CD4-positive, alpha-beta T cell (primary cell): Measurements from ENCODE around the gene COL16A1. TPM values are rescaled to one million over a fixed set of nuclear protein-coding genes. Genes with fewer than 3 reads are reported as not detected.
A peak's percentile ranks its signal among the peaks of the same experiment; 100 is the strongest.

Source experiments
- ATAC-seq: fragments of 200-7000 bp; cut with Tn5 transposase; one replicate; pipeline ENCODE4 v1.10.0; 2022; ENCODE audit warnings: mild to moderate bottlenecking; ENCODE audit not compliant: poor library complexity
- CTCF ChIA-PET: fragments of 350-600 bp; sonication (Branson Sonifier 250); formaldehyde crosslinking; loops from one replicate; lab custom pipeline; 2021; ENCODE audit warnings: antibody characterized with exemption, inconsistent platforms; lab: Charles Lee
- POLR2A ChIA-PET: fragments of 350-600 bp; sonication (Branson Sonifier 250); formaldehyde crosslinking; loops from one replicate; lab custom pipeline; 2021; ENCODE audit warnings: antibody characterized with exemption, inconsistent platforms; lab: Charles Lee
- DNase-seq, 14 experiments: peaks; one replicate each; pipeline ENCODE4 v3.0.0-alpha.2; 2013 to 2020; ENCODE audit warnings: mixed read lengths in 2 of 14
- H3K27ac ChIP-seq, 2 donors: one replicate each; pipeline versions ENCODE4 v1.5.1 to v1.7.0; 2013; ENCODE audit warnings: low read length in 2 of 2, low read depth in 1 of 2, mild to moderate bottlenecking in 1 of 2
- H3K27me3 ChIP-seq, 2 experiments: 1 replicate in 1 of 2; 2 replicates in 1 of 2; pipeline versions ENCODE4 v1.6.1 to v1.7.0; 2013; ENCODE audit warnings: low read length in 2 of 2, control low read depth in 1 of 2, mild to moderate bottlenecking in 1 of 2, moderate library complexity in 1 of 2; ENCODE audit not compliant: insufficient read depth in 2 of 2, control insufficient read depth in 1 of 2
- H3K36me3 ChIP-seq: one replicate; pipeline ENCODE4 v1.6.1; 2013; ENCODE audit warnings: low read length, control low read depth; ENCODE audit not compliant: insufficient read depth
- H3K4me1 ChIP-seq: one replicate; pipeline ENCODE4 v1.6.1; 2013; ENCODE audit warnings: low read length, control low read depth; ENCODE audit not compliant: insufficient read depth
- H3K4me3 ChIP-seq: one replicate; pipeline ENCODE4 v1.5.1; 2013; ENCODE audit warnings: mild to moderate bottlenecking, low read length, moderate library complexity
- H3K9me3 ChIP-seq, 2 experiments: 1 replicate in 1 of 2; 2 replicates in 1 of 2; pipeline versions ENCODE4 v1.6.1 to v1.7.0; 2013; ENCODE audit warnings: low read length in 2 of 2, mild to moderate bottlenecking in 2 of 2, control low read depth in 1 of 2, moderate library complexity in 1 of 2; ENCODE audit not compliant: control insufficient read depth in 1 of 2, insufficient read depth in 1 of 2
- H3K27ac Mint-ChIP-seq: one replicate; pipeline ENCODE4 v1.8.0; 2020; ENCODE audit warnings: mixed read lengths
- H3K27me3 Mint-ChIP-seq: one replicate; pipeline ENCODE4 v1.8.0; 2021; ENCODE audit warnings: mixed read lengths
- H3K36me3 Mint-ChIP-seq: one replicate; pipeline ENCODE4 v1.8.0; 2021; ENCODE audit warnings: low read depth, mixed read lengths
- H3K4me1 Mint-ChIP-seq: one replicate; pipeline ENCODE4 v1.8.0; 2021; ENCODE audit warnings: low read depth, mixed read lengths
- H3K4me3 Mint-ChIP-seq: one replicate; pipeline ENCODE4 v1.8.0; 2020; ENCODE audit warnings: mild to moderate bottlenecking, mixed read lengths
- H3K9me3 Mint-ChIP-seq: one replicate; pipeline ENCODE4 v1.8.0; 2020; ENCODE audit warnings: mixed read lengths
- intact Hi-C, 2 experiments: fragments of 100-400 bp; cut with DNase I in 1 of 2; cut with micrococcal nuclease in 1 of 2; formaldehyde crosslinking; loops; one replicate each; pipeline versions ENCODE4 v1.15.1 to v1.9.0; 2023 to 2025; cut with DNase I, micrococcal nuclease
- total RNA-seq, 174 experiments: library from RNA in 2 of 174; stranded (reverse) in 2 of 174; gene quantifications; one replicate each; pipeline ENCODE4 v1.2.3 and lab custom pipeline; 2021 to 2026
- TF ChIP-seq, protein P1 (sequence below): fragments of 200-600 bp; IDR thresholded peaks from one replicate; pipeline ENCODE4 v1.8.0; 2022; ENCODE audit warnings: antibody characterized with exemption, mild to moderate bottlenecking

The COL16A1 gene
- total RNA-seq, 2 experiments from 2014 or later: not detected

DNA sequence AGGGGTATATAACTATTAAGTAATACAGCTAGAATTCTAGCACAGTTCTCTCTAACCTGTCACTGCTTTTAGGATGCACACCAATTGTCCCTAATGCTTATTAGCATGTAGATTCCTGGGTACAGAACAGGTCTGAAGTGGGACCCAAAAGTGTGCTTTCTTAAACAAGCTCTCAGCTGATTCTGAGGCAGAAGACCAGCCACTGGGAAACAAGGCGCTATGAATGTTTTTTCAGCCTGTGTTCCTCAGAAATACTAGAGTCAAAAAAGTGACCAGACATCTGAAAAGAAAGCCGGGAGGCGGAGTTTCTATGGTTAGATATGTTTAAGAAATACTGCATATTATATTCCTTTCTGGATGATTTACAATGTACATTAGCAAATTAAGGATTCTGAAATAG lies 60.9 kb downstream of the COL16A1 start:
- CTCF ChIA-PET: no interaction called here
- POLR2A ChIA-PET: no interaction called here
- TF ChIP-seq, protein P1, sequence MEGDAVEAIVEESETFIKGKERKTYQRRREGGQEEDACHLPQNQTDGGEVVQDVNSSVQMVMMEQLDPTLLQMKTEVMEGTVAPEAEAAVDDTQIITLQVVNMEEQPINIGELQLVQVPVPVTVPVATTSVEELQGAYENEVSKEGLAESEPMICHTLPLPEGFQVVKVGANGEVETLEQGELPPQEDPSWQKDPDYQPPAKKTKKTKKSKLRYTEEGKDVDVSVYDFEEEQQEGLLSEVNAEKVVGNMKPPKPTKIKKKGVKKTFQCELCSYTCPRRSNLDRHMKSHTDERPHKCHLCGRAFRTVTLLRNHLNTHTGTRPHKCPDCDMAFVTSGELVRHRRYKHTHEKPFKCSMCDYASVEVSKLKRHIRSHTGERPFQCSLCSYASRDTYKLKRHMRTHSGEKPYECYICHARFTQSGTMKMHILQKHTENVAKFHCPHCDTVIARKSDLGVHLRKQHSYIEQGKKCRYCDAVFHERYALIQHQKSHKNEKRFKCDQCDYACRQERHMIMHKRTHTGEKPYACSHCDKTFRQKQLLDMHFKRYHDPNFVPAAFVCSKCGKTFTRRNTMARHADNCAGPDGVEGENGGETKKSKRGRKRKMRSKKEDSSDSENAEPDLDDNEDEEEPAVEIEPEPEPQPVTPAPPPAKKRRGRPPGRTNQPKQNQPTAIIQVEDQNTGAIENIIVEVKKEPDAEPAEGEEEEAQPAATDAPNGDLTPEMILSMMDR: no peak
- DNase-seq: no peak
- Histone ChIP-seq H3K9me3 (no peaks in the 10 kb centered on the region), H3K27ac (no peak overlapping the region), H3K36me3 (peaks cover 15% of the 10 kb centered on the region), H3K4me3 (no peak overlapping the region), H3K4me1 (peaks cover 66% of the 10 kb centered on the region), H3K27me3 (no peaks in the 10 kb centered on the region)
- Mint-ChIP-seq H3K27me3 (no peaks in the 10 kb centered on the region), H3K27ac (peak overlapping the region; percentile 100), H3K36me3 (peaks cover 23% of the 10 kb centered on the region), H3K4me3 (peak overlapping the region; percentile 36), H3K4me1 (peaks cover 29% of the 10 kb centered on the region), H3K9me3 (no peaks in the 10 kb centered on the region)
- ATAC-seq: no peak
- intact Hi-C loops: loop anchor here in 1 of 2 experiments (10.0 kb wide), 6 partner anchors 348 to 1542 kb away; partner anchors contain the start of genes BSDC1, CCDC28B, DCDC2B and IQCC

DNA sequence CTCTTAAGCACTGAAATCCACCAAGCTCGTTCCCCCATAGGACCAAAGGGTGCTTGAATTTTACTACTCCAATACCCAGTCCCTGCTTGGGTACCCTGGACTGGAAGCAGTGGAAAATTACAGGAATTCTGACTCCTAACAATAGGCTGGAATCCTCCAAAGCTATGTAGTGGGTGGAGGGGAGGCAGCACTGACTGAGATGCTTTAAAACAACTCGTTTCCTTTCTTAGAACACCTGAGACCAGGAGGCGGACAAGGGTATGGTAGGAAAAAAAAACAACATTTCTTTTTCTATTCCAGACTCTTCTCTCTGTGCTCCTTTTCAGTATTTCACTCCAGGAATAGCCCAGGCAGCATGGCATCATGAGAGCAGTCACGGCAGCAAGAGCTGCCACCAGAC lies 61.5 kb downstream of the COL16A1 start:
- Mint-ChIP-seq H3K27me3 (no peaks in the 10 kb centered on the region), H3K4me3 (no peak overlapping the region), H3K27ac (peak overlapping the region; percentile 100), H3K9me3 (no peaks in the 10 kb centered on the region), H3K36me3 (peaks cover 25% of the 10 kb centered on the region), H3K4me1 (peaks cover 29% of the 10 kb centered on the region)
- H3K36me3 ChIP-seq: peaks cover 15% of the 10 kb centered on the region
- H3K4me1 ChIP-seq: peaks cover 66% of the 10 kb centered on the region
- H3K27me3 ChIP-seq: no peaks in the 10 kb centered on the region
- POLR2A ChIA-PET: no interaction called here
- TF ChIP-seq, protein P1: no peak
- ATAC-seq (no peak), DNase-seq (no peak)
- H3K27ac ChIP-seq: no peak overlapping the region
- CTCF ChIA-PET: no interaction called here
- intact Hi-C loops: loop anchor here in 1 of 2 experiments (10.0 kb wide), 6 partner anchors 348 to 1542 kb away; partner anchors contain the start of genes BSDC1, CCDC28B, DCDC2B and IQCC
- no peaks in the 10 kb centered on the region for H3K9me3 ChIP-seq
- no peak overlapping the region for H3K4me3 ChIP-seq

DNA sequence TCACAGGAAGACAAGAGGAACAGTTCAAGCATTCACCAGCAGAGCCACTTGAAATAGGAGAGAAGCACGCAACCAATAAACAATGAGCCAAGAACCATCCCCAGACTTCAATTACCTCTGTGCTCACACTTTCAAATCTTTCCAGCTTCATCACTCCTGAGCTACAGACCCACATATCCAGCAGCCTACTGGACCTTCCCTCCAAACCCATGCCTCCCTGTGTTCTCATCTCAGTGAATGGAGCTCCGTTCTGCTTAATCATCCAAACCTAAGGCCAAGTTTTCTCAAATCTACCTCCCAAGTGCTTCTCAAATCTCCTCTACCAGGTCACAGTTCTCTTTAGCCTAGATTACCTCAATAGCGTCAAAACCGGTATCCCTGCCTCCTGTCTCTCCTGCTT lies 62.9 kb downstream of the COL16A1 start:
- no peak overlapping the region for H3K27ac ChIP-seq
- Mint-ChIP-seq H3K4me3 (no peak overlapping the region), H3K36me3 (peaks cover 34% of the 10 kb centered on the region), H3K9me3 (no peaks in the 10 kb centered on the region), H3K27me3 (no peaks in the 10 kb centered on the region), H3K4me1 (peaks cover 28% of the 10 kb centered on the region), H3K27ac (no peak overlapping the region)
- no peak overlapping the region for H3K4me3 ChIP-seq
- intact Hi-C loops: loop anchor here in 1 of 2 experiments (10.0 kb wide), 6 partner anchors 346 to 1544 kb away; partner anchors contain the start of genes BSDC1, CCDC28B, DCDC2B and IQCC
- POLR2A ChIA-PET: interaction anchor here (0.9 kb wide), 1 partner anchor 12 kb away, joined by 3 read pairs; no protein-coding TSS in a partner anchor
- TF ChIP-seq, protein P1: no peak
- H3K36me3 ChIP-seq: peaks cover 15% of the 10 kb centered on the region
- DNase-seq (no peak), ATAC-seq (no peak)
- H3K9me3 ChIP-seq: no peaks in the 10 kb centered on the region
- no peaks in the 10 kb centered on the region for H3K27me3 ChIP-seq
- CTCF ChIA-PET: no interaction called here
- peaks cover 67% of the 10 kb centered on the region for H3K4me1 ChIP-seq
